Activated T-cell treated with anti-CD3 and anti-CD28 coated beads, Interleukin-2, amount 50 U/mL, for 4 hours (primary cell): ENCODE measurements around the gene C16orf78. TPM values are rescaled to one million over a fixed set of nuclear protein-coding genes. Genes with fewer than 3 reads are reported as not detected.
A peak's percentile ranks its signal among the peaks of the same experiment; 100 is the strongest.

Experiments
- ATAC-seq, 2 donors: fragments of 200-7000 bp; cut with Tn5 transposase; one replicate each; pipeline ENCODE4 v1.10.0; 2021
- DNase-seq: peaks from one replicate; pipeline ENCODE4 v3.0.0-alpha.2; 2020
- H3K27me3 Mint-ChIP-seq: one replicate; pipeline ENCODE4 v1.8.0; 2021; ENCODE audit warnings: low read depth, mixed read lengths
- H3K36me3 Mint-ChIP-seq: one replicate; pipeline ENCODE4 v1.8.0; 2022; ENCODE audit warnings: mixed read lengths; ENCODE audit not compliant: insufficient read depth
- H3K4me1 Mint-ChIP-seq: one replicate; pipeline ENCODE4 v1.8.0; 2021; ENCODE audit warnings: low read depth, mixed read lengths
- H3K4me3 Mint-ChIP-seq: one replicate; pipeline ENCODE4 v1.8.0; 2021; ENCODE audit warnings: mild to moderate bottlenecking, moderate library complexity, mixed read lengths
- H3K9me3 Mint-ChIP-seq: one replicate; pipeline ENCODE4 v1.8.0; 2021; ENCODE audit warnings: mixed read lengths
- total RNA-seq, 3 donors: library from RNA; stranded (reverse); gene quantifications; one replicate each; pipeline ENCODE4 v1.2.1, GENCODE V29; 2021

C16orf78 gene
- total RNA-seq, 3 donors from 2014 or later: not detected

GRCh38 chr16:49343291-49343690 lies 30.3 kb upstream of the C16orf78 start:
- Mint-ChIP-seq H3K27me3 (peaks cover 19% of the 10 kb centered on the region), H3K4me1 (no peaks in the 10 kb centered on the region), H3K9me3 (no peaks in the 10 kb centered on the region), H3K36me3 (no peaks in the 10 kb centered on the region), H3K4me3 (no peak overlapping the region)
- ATAC-seq: no peak
- no peak for DNase-seq

GRCh38 chr16:49344401-49344800 lies 29.2 kb upstream of the C16orf78 start:
- peaks cover 12% of the 10 kb centered on the region for H3K27me3 Mint-ChIP-seq
- H3K4me1 Mint-ChIP-seq: no peaks in the 10 kb centered on the region
- no peaks in the 10 kb centered on the region for H3K36me3 Mint-ChIP-seq
- H3K9me3 Mint-ChIP-seq: no peaks in the 10 kb centered on the region
- DNase-seq: no peak
- H3K4me3 Mint-ChIP-seq: no peak overlapping the region
- no peak for ATAC-seq

- no peaks in the 10 kb centered on the region for H3K36me3 Mint-ChIP-seq
- no peaks in the 10 kb centered on the region for H3K4me1 Mint-ChIP-seq
- ATAC-seq (no peak), DNase-seq (no peak)
- H3K9me3 Mint-ChIP-seq: no peaks in the 10 kb centered on the region
- peaks cover 13% of the 10 kb centered on the region for H3K27me3 Mint-ChIP-seq
- no peak overlapping the region for H3K4me3 Mint-ChIP-seq
Measured at GRCh38 chr16:49345829-49346228, 27.8 kb upstream of the C16orf78 start.

- Mint-ChIP-seq H3K4me3 (no peak overlapping the region), H3K36me3 (no peaks in the 10 kb centered on the region)
- ATAC-seq: no peak
Measured at GRCh38 chr16:49346459-49346858, 27.1 kb upstream of the C16orf78 start.

GRCh38 chr16:49347476-49347875 lies 26.1 kb upstream of the C16orf78 start:
- no peak for ATAC-seq
- H3K36me3 Mint-ChIP-seq: no peaks in the 10 kb centered on the region
- H3K27me3 Mint-ChIP-seq: peaks cover 20% of the 10 kb centered on the region
- H3K4me1 Mint-ChIP-seq: no peaks in the 10 kb centered on the region
- no peak for DNase-seq
- no peak overlapping the region for H3K4me3 Mint-ChIP-seq
- H3K9me3 Mint-ChIP-seq: no peaks in the 10 kb centered on the region

More at GRCh38 chr16:49346459-49346858, 27.1 kb upstream of the C16orf78 start:
- DNase-seq: no peak
- H3K4me1 Mint-ChIP-seq: no peaks in the 10 kb centered on the region
- peaks cover 19% of the 10 kb centered on the region for H3K27me3 Mint-ChIP-seq
- H3K9me3 Mint-ChIP-seq: no peaks in the 10 kb centered on the region

GRCh38 chr16:49348408-49349176 lies 25.0 kb upstream of the C16orf78 start:
- Mint-ChIP-seq H3K4me3 (no peak overlapping the region), H3K27me3 (peaks cover 22% of the 10 kb centered on the region), H3K4me1 (no peaks in the 10 kb centered on the region), H3K9me3 (no peaks in the 10 kb centered on the region), H3K36me3 (no peaks in the 10 kb centered on the region)
- ATAC-seq (no peak), DNase-seq (no peak)

- ATAC-seq (no peak), DNase-seq (no peak)
- Mint-ChIP-seq H3K36me3 (no peaks in the 10 kb centered on the region), H3K9me3 (no peaks in the 10 kb centered on the region), H3K4me3 (no peak overlapping the region), H3K27me3 (peaks cover 22% of the 10 kb centered on the region), H3K4me1 (no peaks in the 10 kb centered on the region)
Measured at GRCh38 chr16:49349446-49350168, 24.0 kb upstream of the C16orf78 start.

- Mint-ChIP-seq H3K36me3 (no peaks in the 10 kb centered on the region), H3K27me3 (peaks cover 22% of the 10 kb centered on the region), H3K9me3 (no peaks in the 10 kb centered on the region), H3K4me1 (no peaks in the 10 kb centered on the region), H3K4me3 (no peak overlapping the region)
- ATAC-seq: no peak
- DNase-seq: peak; percentile 21
Measured at GRCh38 chr16:49350265-49351095, 23.1 kb upstream of the C16orf78 start.

GRCh38 chr16:49351096-49351487 lies 22.5 kb upstream of the C16orf78 start:
- Mint-ChIP-seq H3K9me3 (no peaks in the 10 kb centered on the region), H3K4me3 (no peak overlapping the region), H3K4me1 (no peaks in the 10 kb centered on the region), H3K27me3 (peaks cover 22% of the 10 kb centered on the region), H3K36me3 (no peaks in the 10 kb centered on the region)
- ATAC-seq (no peak), DNase-seq (no peak)

GRCh38 chr16:49352892-49353291 lies 20.7 kb upstream of the C16orf78 start:
- Mint-ChIP-seq H3K36me3 (no peaks in the 10 kb centered on the region), H3K9me3 (no peaks in the 10 kb centered on the region), H3K4me1 (no peaks in the 10 kb centered on the region), H3K4me3 (no peak overlapping the region), H3K27me3 (peaks cover 27% of the 10 kb centered on the region)
- no peak for DNase-seq
- ATAC-seq: no peak

GRCh38 chr16:49353680-49354079 lies 19.9 kb upstream of the C16orf78 start:
- no peaks in the 10 kb centered on the region for H3K36me3 Mint-ChIP-seq
- no peak for DNase-seq
- H3K4me3 Mint-ChIP-seq: no peak overlapping the region
- H3K4me1 Mint-ChIP-seq: no peaks in the 10 kb centered on the region
- ATAC-seq: no peak
- peaks cover 26% of the 10 kb centered on the region for H3K27me3 Mint-ChIP-seq
- H3K9me3 Mint-ChIP-seq: no peaks in the 10 kb centered on the region

- H3K4me3 Mint-ChIP-seq: no peak overlapping the region
Measured at GRCh38 chr16:49354101-49354500, 19.5 kb upstream of the C16orf78 start.

GRCh38 chr16:49354991-49355390 lies 18.6 kb upstream of the C16orf78 start:
- Mint-ChIP-seq H3K27me3 (peaks cover 26% of the 10 kb centered on the region), H3K9me3 (no peaks in the 10 kb centered on the region), H3K4me3 (no peak overlapping the region), H3K36me3 (no peaks in the 10 kb centered on the region), H3K4me1 (no peaks in the 10 kb centered on the region)
- DNase-seq (no peak), ATAC-seq (no peak)

More at GRCh38 chr16:49354101-49354500, 19.5 kb upstream of the C16orf78 start:
- Mint-ChIP-seq H3K4me1 (no peaks in the 10 kb centered on the region), H3K36me3 (no peaks in the 10 kb centered on the region), H3K9me3 (no peaks in the 10 kb centered on the region), H3K27me3 (peaks cover 26% of the 10 kb centered on the region)
- ATAC-seq (no peak), DNase-seq (no peak)

- no peak for ATAC-seq
- Mint-ChIP-seq H3K9me3 (no peaks in the 10 kb centered on the region), H3K36me3 (no peaks in the 10 kb centered on the region), H3K4me3 (no peak overlapping the region), H3K27me3 (peaks cover 15% of the 10 kb centered on the region), H3K4me1 (no peaks in the 10 kb centered on the region)
- DNase-seq: no peak
Measured at GRCh38 chr16:49355933-49356665, 17.5 kb upstream of the C16orf78 start.
